GM12875 (cell line): ENCODE measurements around the gene FAM171A1.
"Not testable (repeated sequence)": the region's sequence is repeated elsewhere in the genome, so short reads cannot be mapped to it uniquely, and the experiment has no call there.

ENCODE experiments used
- H3K4me3 ChIP-seq: one replicate; pipeline ENCODE4 v1.5.1; 2011; ENCODE audit warnings: low read depth, low read length, control low read depth
- TF ChIP-seq, protein P1 (sequence below): IDR thresholded peaks from 2 replicates; pipeline ENCODE4 v1.5.1; 2011; ENCODE audit warnings: low read depth, mild to moderate bottlenecking, control low read depth, inconsistent platforms, low read length, moderate library complexity, borderline replicate concordance; ENCODE audit not compliant: insufficient read depth

Gene FAM171A1

DNA sequence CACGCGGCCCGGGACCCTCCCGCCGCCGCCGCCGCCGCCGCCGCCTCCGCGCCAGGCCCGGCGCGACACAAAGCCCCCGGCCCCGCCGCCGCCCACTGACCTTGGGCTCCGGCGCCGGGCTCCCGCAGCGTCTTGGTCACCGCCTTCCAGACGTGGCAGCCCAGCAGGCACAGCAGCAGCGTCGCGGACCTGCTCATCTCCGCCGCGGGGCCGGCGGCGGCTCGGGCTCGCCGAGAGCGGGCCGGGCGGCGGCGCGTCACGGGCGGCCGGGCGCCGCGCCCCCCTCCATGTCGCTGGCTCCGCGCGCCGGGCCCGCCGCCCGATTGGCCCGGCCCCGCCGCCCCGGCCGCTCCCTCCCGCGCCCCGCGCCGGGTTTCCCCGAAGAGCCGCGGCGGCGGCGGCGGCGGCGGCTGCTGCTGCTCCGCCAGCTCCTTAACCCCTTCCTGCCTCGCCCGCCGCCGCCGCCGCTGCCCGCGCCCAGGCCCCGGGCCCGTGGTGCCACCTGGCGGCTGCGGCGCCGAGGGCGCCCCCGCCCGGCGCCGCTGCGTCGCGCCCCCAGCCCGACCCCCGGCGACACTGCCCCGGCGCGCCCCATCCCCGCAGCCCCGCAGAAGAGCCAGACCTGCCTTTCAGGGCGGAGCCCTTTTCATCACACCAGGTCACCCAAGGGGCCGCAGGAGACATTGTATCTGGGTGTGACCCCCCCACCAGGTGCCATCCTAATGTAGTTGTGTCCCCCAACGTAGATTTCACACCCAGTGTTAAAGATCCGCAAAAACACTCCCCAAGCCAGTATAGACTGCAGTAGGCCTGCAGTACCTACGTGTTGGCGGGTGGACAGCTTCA lies at the start of gene FAM171A1:
FAM171A1 (minus strand) TSS at position 434 of the 846 bp plus-strand sequence; CDS start at position 197, 237 bp downstream.
- no peak within 1 kb of the TSS for H3K4me3 ChIP-seq
- TF ChIP-seq, protein P1, sequence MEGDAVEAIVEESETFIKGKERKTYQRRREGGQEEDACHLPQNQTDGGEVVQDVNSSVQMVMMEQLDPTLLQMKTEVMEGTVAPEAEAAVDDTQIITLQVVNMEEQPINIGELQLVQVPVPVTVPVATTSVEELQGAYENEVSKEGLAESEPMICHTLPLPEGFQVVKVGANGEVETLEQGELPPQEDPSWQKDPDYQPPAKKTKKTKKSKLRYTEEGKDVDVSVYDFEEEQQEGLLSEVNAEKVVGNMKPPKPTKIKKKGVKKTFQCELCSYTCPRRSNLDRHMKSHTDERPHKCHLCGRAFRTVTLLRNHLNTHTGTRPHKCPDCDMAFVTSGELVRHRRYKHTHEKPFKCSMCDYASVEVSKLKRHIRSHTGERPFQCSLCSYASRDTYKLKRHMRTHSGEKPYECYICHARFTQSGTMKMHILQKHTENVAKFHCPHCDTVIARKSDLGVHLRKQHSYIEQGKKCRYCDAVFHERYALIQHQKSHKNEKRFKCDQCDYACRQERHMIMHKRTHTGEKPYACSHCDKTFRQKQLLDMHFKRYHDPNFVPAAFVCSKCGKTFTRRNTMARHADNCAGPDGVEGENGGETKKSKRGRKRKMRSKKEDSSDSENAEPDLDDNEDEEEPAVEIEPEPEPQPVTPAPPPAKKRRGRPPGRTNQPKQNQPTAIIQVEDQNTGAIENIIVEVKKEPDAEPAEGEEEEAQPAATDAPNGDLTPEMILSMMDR, result no peak

DNA sequence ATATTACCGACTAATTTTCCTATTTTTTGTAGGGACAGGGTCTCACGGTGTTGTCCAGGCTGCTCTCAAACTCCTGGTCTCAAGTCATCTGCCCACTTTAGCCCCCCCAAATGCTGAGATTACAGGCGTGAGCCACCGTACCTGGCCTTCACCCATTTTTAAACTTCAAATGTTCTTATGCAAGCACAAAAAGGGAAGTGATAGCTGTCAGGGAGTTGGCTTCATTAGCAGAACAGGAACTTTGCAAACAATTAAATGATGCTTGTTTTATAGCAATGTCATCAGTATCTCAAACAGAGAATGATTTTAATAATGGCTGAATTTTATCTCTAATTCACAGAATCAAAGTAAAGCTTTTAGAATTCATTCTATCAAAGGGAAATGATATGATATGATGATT lies 49.8 kb upstream of the FAM171A1 start:
- TF ChIP-seq, protein P1, result no peak
- H3K4me3 ChIP-seq, result no peak overlapping the region

DNA sequence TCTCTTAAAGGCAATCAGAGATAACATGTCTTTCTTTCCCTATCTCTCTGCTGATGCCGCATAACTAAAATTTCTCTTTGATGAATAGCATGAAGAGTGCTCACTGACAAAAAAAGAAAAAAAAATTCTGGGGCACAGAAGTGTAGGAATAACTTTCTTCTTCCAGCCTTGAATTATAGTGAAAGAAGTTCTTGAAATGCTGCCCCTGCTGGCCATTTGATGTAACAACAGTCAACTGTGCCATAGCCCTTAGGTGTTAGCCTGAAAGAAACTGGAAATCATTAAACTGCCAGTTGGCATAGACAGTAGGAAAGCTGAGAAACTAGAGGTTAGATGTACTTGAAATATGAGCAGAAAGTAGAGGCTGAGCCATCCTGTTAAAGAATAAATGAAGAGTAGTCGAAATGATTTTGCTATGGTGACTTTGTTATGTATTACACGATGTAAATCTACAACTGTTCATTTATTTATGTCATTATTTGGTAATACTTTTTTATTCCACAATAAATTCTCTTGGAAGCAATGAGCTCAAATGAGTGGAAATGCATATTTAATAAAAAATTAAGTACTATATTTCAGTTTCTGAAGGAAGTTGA lies 48.3 kb upstream of the FAM171A1 start:
- H3K4me3 ChIP-seq, result no peak overlapping the region
- TF ChIP-seq, protein P1, result peak; percentile 71

DNA sequence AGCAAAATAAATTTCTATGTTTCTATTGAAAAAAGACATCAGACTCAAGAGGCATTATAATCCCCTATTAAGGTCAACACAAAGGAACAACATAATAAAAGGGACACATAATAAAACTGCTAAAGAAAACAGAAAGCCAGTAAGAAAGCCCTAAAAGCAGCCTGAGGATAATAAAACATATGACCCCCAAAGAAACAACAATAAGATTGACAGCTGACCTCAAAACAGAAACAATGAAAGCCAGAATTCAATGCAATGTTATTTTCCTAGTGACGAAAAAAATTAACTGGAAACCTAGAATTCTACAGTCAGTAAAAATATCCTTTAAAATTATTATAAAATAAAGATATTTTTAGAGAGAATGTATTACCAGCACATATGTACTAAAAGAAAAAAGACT lies 44.9 kb upstream of the FAM171A1 start:
- H3K4me3 ChIP-seq, result no peak overlapping the region
- TF ChIP-seq, protein P1, result no peak

DNA sequence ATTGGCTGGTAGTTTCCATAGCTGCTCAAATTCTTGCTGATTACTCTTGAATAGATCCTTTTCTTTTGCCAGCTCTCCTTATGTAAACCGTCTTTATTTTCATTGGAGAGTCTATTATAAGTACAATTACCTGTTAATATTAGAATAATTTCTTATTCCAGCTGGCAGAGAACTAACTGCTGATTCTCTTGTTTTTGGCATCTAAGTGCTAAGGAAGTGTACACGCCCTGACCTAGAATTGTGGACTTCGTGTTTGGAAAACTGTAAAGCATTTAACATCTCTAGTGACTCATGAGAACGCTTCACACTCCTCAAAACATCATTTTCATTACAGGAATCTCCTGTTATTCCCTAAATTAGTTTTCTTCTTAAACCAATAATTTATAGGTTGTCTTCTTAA lies 39.9 kb upstream of the FAM171A1 start:
- H3K4me3 ChIP-seq, result no peak overlapping the region
- TF ChIP-seq, protein P1, result no peak

DNA sequence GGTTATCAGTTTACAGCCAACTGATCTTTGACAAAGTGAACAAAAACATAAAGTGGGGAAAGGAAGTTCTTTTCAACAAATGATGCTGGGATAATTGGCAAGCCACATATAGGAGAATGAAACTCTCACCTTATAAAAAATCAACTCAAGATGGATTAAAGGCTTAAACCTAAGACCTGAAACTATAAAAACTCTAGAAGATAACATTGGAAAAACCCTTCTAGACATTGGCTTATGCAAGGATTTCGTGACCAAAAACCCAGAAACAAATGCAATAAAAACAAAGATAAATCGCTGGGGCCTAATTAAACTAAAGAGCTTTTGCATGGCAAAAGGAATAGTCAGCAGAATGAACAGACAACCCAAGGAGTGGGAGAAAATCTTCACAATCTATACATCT lies 38.3 kb upstream of the FAM171A1 start:
- H3K4me3 ChIP-seq, result not testable (repeated sequence)

DNA sequence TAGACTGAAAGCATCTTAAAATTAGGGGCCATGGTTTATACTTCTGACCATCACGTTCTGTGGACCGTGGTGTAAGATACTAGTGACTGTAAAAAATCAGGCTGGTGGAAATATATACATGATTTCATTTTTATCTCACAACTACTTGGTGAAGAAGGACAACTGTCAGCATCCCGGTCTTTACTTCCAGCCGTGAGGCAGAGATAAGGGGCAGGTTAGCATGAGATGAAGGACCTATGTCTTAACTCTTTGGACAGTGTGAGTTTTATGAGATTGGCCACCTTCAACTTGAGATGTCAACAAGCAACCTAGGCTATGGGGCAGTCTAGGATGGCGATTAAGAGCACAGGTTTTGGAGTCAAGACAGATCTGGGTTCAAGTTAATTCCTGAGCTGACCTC lies 37.5 kb upstream of the FAM171A1 start:
- H3K4me3 ChIP-seq, result no peak overlapping the region
- TF ChIP-seq, protein P1, result no peak
